MG63 (cell line): ENCODE results near the gene KIRREL3. TPM values are rescaled to one million over a fixed set of nuclear protein-coding genes. Genes with fewer than 3 reads are reported as not detected.

Experiments used
- DNase-seq: peaks from one replicate; pipeline ENCODE4 v3.0.0-alpha.2; 2020
- H3K27me3 ChIP-seq: fragments of 250-450 bp; sonication (Bioruptor Pico); 2 replicates; pipeline ENCODE4 v1.5.1; 2020; ENCODE audit warnings: mild to moderate bottlenecking, moderate library complexity
- H3K36me3 ChIP-seq: fragments of 250-450 bp; sonication (Bioruptor Pico); 2 replicates; pipeline ENCODE4 v1.5.1; 2020; ENCODE audit warnings: mild to moderate bottlenecking, moderate library complexity
- H3K4me3 ChIP-seq: fragments of 250-450 bp; sonication (Bioruptor Pico); 2 replicates; pipeline ENCODE4 v1.5.1; 2020; ENCODE audit warnings: mild to moderate bottlenecking, moderate library complexity
- H3K9me3 ChIP-seq: fragments of 250-450 bp; sonication (Bioruptor Pico); 2 replicates; pipeline ENCODE4 v1.5.1; 2020; ENCODE audit warnings: mild to moderate bottlenecking, moderate library complexity
- total RNA-seq: library from RNA; depleted of rRNA; stranded (reverse); fragments of >200 nt; shearing (Covaris generic); gene quantifications from 2 replicates; pipeline ENCODE4 v1.2.3, GENCODE V29; 2014; ENCODE audit warnings: low replicate concordance

Gene KIRREL3
- total RNA-seq, 1 experiment from 2014 or later = 11.7 TPM

GRCh38 chr11:126914166-126914565, 86.4 kb downstream of the KIRREL3 start:
- H3K36me3 ChIP-seq = peaks cover 2% of the 10 kb centered on the region
- no peaks in the 10 kb centered on the region for H3K27me3 ChIP-seq
- no peaks in the 10 kb centered on the region for H3K9me3 ChIP-seq
- H3K4me3 ChIP-seq = no peak overlapping the region
- no peak for DNase-seq

GRCh38 chr11:126904520-126904919, 96.0 kb downstream of the KIRREL3 start:
- Histone ChIP-seq H3K36me3 (no peaks in the 10 kb centered on the region), H3K9me3 (no peaks in the 10 kb centered on the region; the same call in 1 of the 2 replicates), H3K4me3 (no peak overlapping the region), H3K27me3 (no peaks in the 10 kb centered on the region)
- DNase-seq = no peak

- Histone ChIP-seq H3K27me3 (no peaks in the 10 kb centered on the region), H3K36me3 (no peaks in the 10 kb centered on the region), H3K9me3 (no peaks in the 10 kb centered on the region; the same call in 1 of the 2 replicates), H3K4me3 (no peak overlapping the region)
- no peak for DNase-seq
Observed at GRCh38 chr11:126901783-126902182, 98.8 kb downstream of the KIRREL3 start.

- DNase-seq = no peak
- H3K27me3 ChIP-seq = no peaks in the 10 kb centered on the region
- no peaks in the 10 kb centered on the region for H3K36me3 ChIP-seq
- H3K4me3 ChIP-seq = no peak overlapping the region
- peaks cover 3% of the 10 kb centered on the region; the same call in 1 of the 2 replicates for H3K9me3 ChIP-seq
Observed at GRCh38 chr11:126899961-126900748, 100.4 kb downstream of the KIRREL3 start.

GRCh38 chr11:126898802-126899201, 101.8 kb downstream of the KIRREL3 start:
- Histone ChIP-seq H3K4me3 (no peak overlapping the region), H3K9me3 (peaks cover 3% of the 10 kb centered on the region; the same call in 1 of the 2 replicates), H3K27me3 (no peaks in the 10 kb centered on the region), H3K36me3 (no peaks in the 10 kb centered on the region)
- no peak for DNase-seq

GRCh38 chr11:126897430-126897829, 103.1 kb downstream of the KIRREL3 start:
- no peak overlapping the region for H3K4me3 ChIP-seq
- DNase-seq = no peak
- H3K9me3 ChIP-seq = peaks cover 3% of the 10 kb centered on the region; the same call in 1 of the 2 replicates
- no peaks in the 10 kb centered on the region for H3K36me3 ChIP-seq
- no peaks in the 10 kb centered on the region for H3K27me3 ChIP-seq

- Histone ChIP-seq H3K9me3 (peaks cover 3% of the 10 kb centered on the region; the same call in 1 of the 2 replicates), H3K4me3 (no peak overlapping the region), H3K36me3 (no peaks in the 10 kb centered on the region), H3K27me3 (no peaks in the 10 kb centered on the region)
- no peak for DNase-seq
Observed at GRCh38 chr11:126896025-126896424, 104.5 kb downstream of the KIRREL3 start.

- Histone ChIP-seq H3K36me3 (no peaks in the 10 kb centered on the region), H3K27me3 (no peaks in the 10 kb centered on the region), H3K4me3 (no peak overlapping the region), H3K9me3 (peaks cover 3% of the 10 kb centered on the region; the same call in 1 of the 2 replicates)
- no peak for DNase-seq
Observed at GRCh38 chr11:126893796-126894195, 106.8 kb downstream of the KIRREL3 start.

GRCh38 chr11:126892756-126893155, 107.8 kb downstream of the KIRREL3 start:
- H3K9me3 ChIP-seq = peaks cover 3% of the 10 kb centered on the region; the same call in 1 of the 2 replicates
- no peak for DNase-seq
- H3K27me3 ChIP-seq = no peaks in the 10 kb centered on the region
- H3K36me3 ChIP-seq = no peaks in the 10 kb centered on the region
- H3K4me3 ChIP-seq = no peak overlapping the region

- no peaks in the 10 kb centered on the region for H3K27me3 ChIP-seq
- DNase-seq = peak; percentile 81
Observed at GRCh38 chr11:126891556-126892217, 108.9 kb downstream of the KIRREL3 start.

GRCh38 chr11:126890561-126890960, 110.0 kb downstream of the KIRREL3 start:
- Histone ChIP-seq H3K36me3 (no peaks in the 10 kb centered on the region), H3K27me3 (no peaks in the 10 kb centered on the region), H3K9me3 (no peaks in the 10 kb centered on the region; the same call in 1 of the 2 replicates), H3K4me3 (no peak overlapping the region)
- no peak for DNase-seq

More at GRCh38 chr11:126891556-126892217, 108.9 kb downstream of the KIRREL3 start:
- no peaks in the 10 kb centered on the region for H3K36me3 ChIP-seq
- peaks cover 3% of the 10 kb centered on the region; the same call in 1 of the 2 replicates for H3K9me3 ChIP-seq
- H3K4me3 ChIP-seq = no peak overlapping the region

- Histone ChIP-seq H3K36me3 (no peaks in the 10 kb centered on the region), H3K9me3 (no peaks in the 10 kb centered on the region), H3K27me3 (no peaks in the 10 kb centered on the region), H3K4me3 (no peak overlapping the region)
- no peak for DNase-seq
Observed at GRCh38 chr11:126888115-126888712, 112.4 kb downstream of the KIRREL3 start.

GRCh38 chr11:126886636-126887035, 113.9 kb downstream of the KIRREL3 start:
- no peak overlapping the region for H3K4me3 ChIP-seq
- no peaks in the 10 kb centered on the region for H3K27me3 ChIP-seq
- no peaks in the 10 kb centered on the region for H3K9me3 ChIP-seq
- no peaks in the 10 kb centered on the region for H3K36me3 ChIP-seq
- DNase-seq = no peak

- H3K36me3 ChIP-seq = no peaks in the 10 kb centered on the region
- H3K27me3 ChIP-seq = no peaks in the 10 kb centered on the region
- no peak for DNase-seq
- H3K9me3 ChIP-seq = no peaks in the 10 kb centered on the region
- no peak overlapping the region for H3K4me3 ChIP-seq
Observed at GRCh38 chr11:126886085-126886484, 114.5 kb downstream of the KIRREL3 start.

- H3K9me3 ChIP-seq = no peaks in the 10 kb centered on the region
- no peak for DNase-seq
- H3K36me3 ChIP-seq = no peaks in the 10 kb centered on the region
- no peak overlapping the region for H3K4me3 ChIP-seq
- no peaks in the 10 kb centered on the region for H3K27me3 ChIP-seq
Observed at GRCh38 chr11:126884594-126884993, 116.0 kb downstream of the KIRREL3 start.

- no peak for DNase-seq
- Histone ChIP-seq H3K36me3 (no peaks in the 10 kb centered on the region), H3K9me3 (no peaks in the 10 kb centered on the region), H3K27me3 (no peaks in the 10 kb centered on the region), H3K4me3 (no peak overlapping the region)
Observed at GRCh38 chr11:126884192-126884591, 116.4 kb downstream of the KIRREL3 start.

- Histone ChIP-seq H3K27me3 (no peaks in the 10 kb centered on the region), H3K9me3 (no peaks in the 10 kb centered on the region), H3K36me3 (no peaks in the 10 kb centered on the region), H3K4me3 (no peak overlapping the region)
- DNase-seq = no peak
Observed at GRCh38 chr11:126880872-126881271, 119.7 kb downstream of the KIRREL3 start.
